ENCODE results near the gene NOX5. TPM values are rescaled to one million over a fixed set of nuclear protein-coding genes. Genes with fewer than 3 reads are reported as not detected.

The NOX5 gene
- total RNA-seq, 2 experiments from 2014 or later, result not detected

DNA sequence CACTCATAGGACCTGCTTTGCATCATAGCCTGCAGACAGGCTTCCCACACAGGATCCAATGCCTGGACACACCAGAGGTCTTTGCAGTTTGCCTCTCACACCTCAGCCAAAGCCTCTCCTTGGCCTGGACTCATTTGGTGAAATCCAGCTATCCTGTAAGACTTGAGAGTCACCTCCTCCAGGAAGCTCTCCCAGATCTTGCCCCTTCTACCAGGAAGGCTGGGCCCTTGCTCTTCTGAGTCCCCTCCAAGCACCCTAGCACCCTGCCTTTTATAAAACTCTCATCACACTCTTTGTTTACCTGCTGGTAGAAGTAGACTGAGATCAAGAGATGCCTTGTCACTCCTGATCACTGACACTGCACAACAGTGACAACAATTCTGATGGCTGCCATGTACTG, 79.1 kb downstream of the NOX5 start:
- peaks cover 7% of the 10 kb centered on the region for H3K27me3 Mint-ChIP-seq
- no peaks in the 10 kb centered on the region for H3K36me3 Mint-ChIP-seq (ENCODE audit: low read depth)
- H3K9me3 Mint-ChIP-seq, result no peaks in the 10 kb centered on the region
- no peaks in the 10 kb centered on the region for H3K4me1 Mint-ChIP-seq (ENCODE audit: low read depth)
- intact Hi-C loops (cut with micrococcal nuclease), result no loop called here
- ChIA-PET POLR2A (no interaction called here), CTCF (no interaction called here)
- H3K4me3 Mint-ChIP-seq, result no peak overlapping the region
- DNase-seq (no peak), ATAC-seq (no peak)
- H3K27ac Mint-ChIP-seq, result no peak overlapping the region
- TF ChIP-seq, protein P1, sequence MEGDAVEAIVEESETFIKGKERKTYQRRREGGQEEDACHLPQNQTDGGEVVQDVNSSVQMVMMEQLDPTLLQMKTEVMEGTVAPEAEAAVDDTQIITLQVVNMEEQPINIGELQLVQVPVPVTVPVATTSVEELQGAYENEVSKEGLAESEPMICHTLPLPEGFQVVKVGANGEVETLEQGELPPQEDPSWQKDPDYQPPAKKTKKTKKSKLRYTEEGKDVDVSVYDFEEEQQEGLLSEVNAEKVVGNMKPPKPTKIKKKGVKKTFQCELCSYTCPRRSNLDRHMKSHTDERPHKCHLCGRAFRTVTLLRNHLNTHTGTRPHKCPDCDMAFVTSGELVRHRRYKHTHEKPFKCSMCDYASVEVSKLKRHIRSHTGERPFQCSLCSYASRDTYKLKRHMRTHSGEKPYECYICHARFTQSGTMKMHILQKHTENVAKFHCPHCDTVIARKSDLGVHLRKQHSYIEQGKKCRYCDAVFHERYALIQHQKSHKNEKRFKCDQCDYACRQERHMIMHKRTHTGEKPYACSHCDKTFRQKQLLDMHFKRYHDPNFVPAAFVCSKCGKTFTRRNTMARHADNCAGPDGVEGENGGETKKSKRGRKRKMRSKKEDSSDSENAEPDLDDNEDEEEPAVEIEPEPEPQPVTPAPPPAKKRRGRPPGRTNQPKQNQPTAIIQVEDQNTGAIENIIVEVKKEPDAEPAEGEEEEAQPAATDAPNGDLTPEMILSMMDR (IDR thresholded peaks at IDR 0.05), result no peak

DNA sequence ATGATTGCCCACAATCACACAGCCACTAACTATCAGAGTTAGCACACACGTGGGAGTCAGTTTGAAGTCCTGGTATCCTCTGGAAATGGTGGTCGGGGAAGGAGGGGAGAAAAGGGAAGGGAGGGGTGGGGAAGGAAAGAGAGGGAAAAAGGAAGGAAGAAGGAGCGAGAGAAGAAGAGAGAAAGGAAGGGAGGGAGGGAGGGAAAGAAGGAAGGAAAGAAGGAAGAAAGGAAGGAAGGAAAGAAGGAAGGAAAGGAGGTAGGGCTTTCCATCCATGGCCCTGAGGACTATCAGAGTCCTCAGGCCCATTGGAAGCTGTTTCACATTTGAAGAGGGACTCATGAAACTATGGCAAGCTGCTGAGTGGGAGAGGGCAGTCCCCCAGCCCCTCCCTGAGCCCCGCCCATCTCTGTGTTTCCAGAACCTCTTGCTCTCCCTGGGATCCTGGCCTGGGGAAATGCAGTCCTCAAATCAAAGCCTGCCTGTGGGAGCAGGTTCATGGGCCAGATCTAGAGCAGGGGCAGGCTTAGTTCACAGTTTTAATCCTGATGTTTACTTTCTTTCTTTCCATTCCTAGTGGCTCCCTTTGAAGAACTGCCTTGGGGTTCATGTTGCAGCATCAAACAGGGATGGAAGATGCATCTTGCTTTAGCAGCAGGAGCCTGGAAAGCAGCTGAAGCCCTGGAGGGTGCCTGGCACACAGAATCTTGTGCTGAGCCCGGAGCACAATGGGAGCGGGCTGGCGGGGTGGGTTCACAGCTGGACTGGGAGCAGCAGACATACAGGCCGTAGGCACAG, 79.8 kb downstream of the NOX5 start:
- ATAC-seq (no peak), DNase-seq (no peak)
- ChIA-PET POLR2A (no interaction called here), CTCF (no interaction called here)
- TF ChIP-seq, protein P1 (IDR thresholded peaks at IDR 0.05), result no peak
- H3K36me3 Mint-ChIP-seq (ENCODE audit: low read depth), result no peaks in the 10 kb centered on the region
- H3K4me1 Mint-ChIP-seq (ENCODE audit: low read depth), result no peaks in the 10 kb centered on the region
- H3K9me3 Mint-ChIP-seq, result no peaks in the 10 kb centered on the region
- H3K27me3 Mint-ChIP-seq, result peaks cover 6% of the 10 kb centered on the region
- no peak overlapping the region for H3K4me3 Mint-ChIP-seq
- H3K27ac Mint-ChIP-seq, result no peak overlapping the region
- intact Hi-C loops (cut with micrococcal nuclease), result no loop called here

DNA sequence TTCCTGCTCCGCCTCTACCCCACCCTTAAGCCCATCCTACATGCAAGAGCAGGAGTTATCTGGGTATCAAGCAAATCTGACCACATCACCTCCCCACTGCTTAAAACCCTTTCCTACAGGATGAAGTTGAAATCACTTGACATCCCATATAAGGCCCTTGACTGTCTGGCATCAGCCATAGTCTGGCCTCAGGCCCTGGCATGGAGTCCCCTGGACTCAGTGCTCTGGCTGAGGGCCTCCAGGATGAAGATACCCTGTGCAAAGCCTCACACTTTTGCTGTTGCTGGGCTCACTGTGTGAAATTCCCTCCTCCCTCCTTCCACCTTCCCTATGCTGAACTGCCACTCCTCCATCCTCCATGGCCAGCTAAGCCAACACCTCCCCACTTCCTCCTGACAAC, 80.8 kb downstream of the NOX5 start:
- ATAC-seq (no peak), DNase-seq (no peak)
- H3K4me3 Mint-ChIP-seq, result no peak overlapping the region
- H3K36me3 Mint-ChIP-seq (ENCODE audit: low read depth), result no peaks in the 10 kb centered on the region
- intact Hi-C loops (cut with micrococcal nuclease), result no loop called here
- CTCF ChIA-PET, result no interaction called here
- H3K27me3 Mint-ChIP-seq, result peaks cover 4% of the 10 kb centered on the region
- POLR2A ChIA-PET, result no interaction called here
- TF ChIP-seq, protein P1 (IDR thresholded peaks at IDR 0.05), result no peak
- no peaks in the 10 kb centered on the region for H3K4me1 Mint-ChIP-seq (ENCODE audit: low read depth)
- H3K27ac Mint-ChIP-seq, result no peak overlapping the region
- H3K9me3 Mint-ChIP-seq, result no peaks in the 10 kb centered on the region

DNA sequence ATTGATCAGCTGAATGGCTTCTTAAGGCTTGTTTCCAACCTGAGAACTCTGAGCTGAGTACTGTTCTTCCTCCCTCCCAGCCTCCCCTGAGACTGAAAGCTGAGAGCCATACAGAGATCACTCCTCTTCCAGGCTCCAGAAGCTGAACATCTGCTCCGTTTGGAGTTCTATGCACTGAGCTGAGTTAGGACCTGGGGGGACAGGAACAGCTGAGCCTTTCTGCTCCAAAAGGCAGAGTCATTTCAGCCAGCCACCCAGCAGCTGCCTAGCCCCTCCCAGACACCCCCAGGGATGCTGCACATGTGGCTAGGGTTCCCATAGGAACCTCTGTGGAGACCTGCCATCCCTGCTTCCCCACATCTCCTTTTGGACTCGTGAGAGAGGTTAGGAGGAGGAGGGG, 81.7 kb downstream of the NOX5 start:
- Mint-ChIP-seq H3K4me1 (ENCODE audit: low read depth) (no peaks in the 10 kb centered on the region), H3K36me3 (ENCODE audit: low read depth) (no peaks in the 10 kb centered on the region), H3K27me3 (peaks cover 3% of the 10 kb centered on the region), H3K9me3 (no peaks in the 10 kb centered on the region), H3K27ac (no peak overlapping the region), H3K4me3 (no peak overlapping the region)
- TF ChIP-seq, protein P1 (IDR thresholded peaks at IDR 0.05), result no peak
- DNase-seq, result no peak
- ChIA-PET POLR2A (interaction anchor here (0.7 kb wide), 1 partner anchor 14 kb away, joined by 3 read pairs; no protein-coding TSS in a partner anchor), CTCF (no interaction called here)
- ATAC-seq, result no peak
- intact Hi-C loops (cut with micrococcal nuclease), result no loop called here

DNA sequence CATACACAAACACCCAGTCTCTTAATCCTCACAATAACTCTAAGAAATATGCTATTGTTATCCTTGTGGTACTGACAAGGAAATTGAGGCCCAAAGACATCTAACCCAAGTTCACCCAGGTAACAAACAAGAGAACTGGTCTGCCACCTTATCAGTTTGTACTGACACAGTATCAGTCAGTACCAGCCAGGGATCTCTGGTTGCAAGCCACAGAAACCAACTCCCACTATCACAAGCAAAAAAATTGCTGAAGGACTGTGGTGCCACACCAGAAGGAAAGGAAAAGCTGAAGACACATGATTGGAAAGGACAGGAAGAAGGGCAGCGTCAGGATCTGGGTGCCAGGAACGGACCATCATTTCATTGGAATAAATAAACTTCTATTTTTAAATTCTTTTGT, 82.1 kb downstream of the NOX5 start:
- ATAC-seq, result no peak
- no peak overlapping the region for H3K4me3 Mint-ChIP-seq
- intact Hi-C loops (cut with micrococcal nuclease), result no loop called here
- DNase-seq, result no peak
- no peaks in the 10 kb centered on the region for H3K36me3 Mint-ChIP-seq (ENCODE audit: low read depth)
- ChIA-PET POLR2A (interaction anchor here (0.7 kb wide), 1 partner anchor 14 kb away, joined by 3 read pairs; no protein-coding TSS in a partner anchor), CTCF (no interaction called here)
- TF ChIP-seq, protein P1 (IDR thresholded peaks at IDR 0.05), result no peak
- peaks cover 3% of the 10 kb centered on the region for H3K27me3 Mint-ChIP-seq
- H3K27ac Mint-ChIP-seq, result no peak overlapping the region
- H3K4me1 Mint-ChIP-seq (ENCODE audit: low read depth), result no peaks in the 10 kb centered on the region
- no peaks in the 10 kb centered on the region for H3K9me3 Mint-ChIP-seq
